ENCODE results near the gene KAZN. TPM values are rescaled to one million over a fixed set of nuclear protein-coding genes. Genes with fewer than 3 reads are reported as not detected.

KAZN gene
- total RNA-seq, 1 experiment from 2014 or later, result 15.6 TPM

- no peaks in the 10 kb centered on the region for H3K27me3 ChIP-seq (ENCODE audit: insufficient read depth, low read depth)
- no peaks in the 10 kb centered on the region for H3K9me3 ChIP-seq (ENCODE audit: insufficient read depth, low read depth)
- H2AFZ ChIP-seq, result no peak overlapping the region
- no peaks in the 10 kb centered on the region for H3F3A ChIP-seq (ENCODE audit: insufficient read depth, low read depth)
- CTCF ChIA-PET, result no interaction called here
- no peak for TF ChIP-seq CTCF (conservative IDR thresholded peaks at IDR 0.05)
- no peak for TF ChIP-seq EZH2 (IDR thresholded peaks at IDR 0.05; ENCODE audit: low read depth)
- no peaks in the 10 kb centered on the region for H3K9me2 ChIP-seq (ENCODE audit: insufficient read depth)
- no peaks in the 10 kb centered on the region for H3K79me2 ChIP-seq (ENCODE audit: low read depth)
- no peak overlapping the region for H3K4me2 ChIP-seq
- no peaks in the 10 kb centered on the region for H3K4me1 ChIP-seq (replicated peaks; ENCODE audit: insufficient read depth)
- no peak for DNase-seq
- intact Hi-C loops (cut with micrococcal nuclease; ENCODE audit: unreplicated experiment), result no loop called here
- POLR2A ChIA-PET (ENCODE audit: unreplicated experiment), result no interaction called here
- no peak overlapping the region for H3K4me3 ChIP-seq
- no TSS peak for BruUV-seq (replicated peaks)
- no peaks in the 10 kb centered on the region for H3K36me3 ChIP-seq (ENCODE audit: low read depth)
- H3K27ac ChIP-seq, result no peak overlapping the region
- H4K20me1 ChIP-seq (ENCODE audit: insufficient read depth), result no peaks in the 10 kb centered on the region
These were observed 519.3 kb downstream of the KAZN start for GRCh38 chr1:15117671-15118325.

- CTCF ChIA-PET, result no interaction called here
- no peaks in the 10 kb centered on the region for H3F3A ChIP-seq (ENCODE audit: insufficient read depth, low read depth)
- H3K27me3 ChIP-seq (ENCODE audit: insufficient read depth, low read depth), result no peaks in the 10 kb centered on the region
- no peaks in the 10 kb centered on the region for H3K4me1 ChIP-seq (replicated peaks; ENCODE audit: insufficient read depth)
- no peaks in the 10 kb centered on the region for H3K9me3 ChIP-seq (ENCODE audit: insufficient read depth, low read depth)
- BruUV-seq (replicated peaks), result no TSS peak
- no peak overlapping the region for H3K4me3 ChIP-seq
- no peak overlapping the region for H3K4me2 ChIP-seq
- intact Hi-C loops (cut with micrococcal nuclease; ENCODE audit: unreplicated experiment), result no loop called here
- no peak overlapping the region for H3K27ac ChIP-seq
- no peaks in the 10 kb centered on the region for H3K79me2 ChIP-seq (ENCODE audit: low read depth)
- DNase-seq, result no peak
- H3K9me2 ChIP-seq (ENCODE audit: insufficient read depth), result no peaks in the 10 kb centered on the region
- H4K20me1 ChIP-seq (ENCODE audit: insufficient read depth), result no peaks in the 10 kb centered on the region
- TF ChIP-seq CTCF (conservative IDR thresholded peaks at IDR 0.05) (no peak), EZH2 (IDR thresholded peaks at IDR 0.05; ENCODE audit: low read depth) (no peak)
- POLR2A ChIA-PET (ENCODE audit: unreplicated experiment), result no interaction called here
- no peak overlapping the region for H2AFZ ChIP-seq
- no peaks in the 10 kb centered on the region for H3K36me3 ChIP-seq (ENCODE audit: low read depth)
These were observed 520.1 kb downstream of the KAZN start for GRCh38 chr1:15118579-15118978.

GRCh38 chr1:15120251-15120945 is 521.9 kb downstream of the KAZN start:
- intact Hi-C loops (cut with micrococcal nuclease; ENCODE audit: unreplicated experiment), result no loop called here
- CTCF ChIA-PET, result no interaction called here
- TF ChIP-seq EZH2 (IDR thresholded peaks at IDR 0.05; ENCODE audit: low read depth) (no peak), CTCF (conservative IDR thresholded peaks at IDR 0.05) (no peak)

More at GRCh38 chr1:15120251-15120945, 521.9 kb downstream of the KAZN start:
- Histone ChIP-seq H3K4me3 (no peak overlapping the region), H3K9me2 (ENCODE audit: insufficient read depth) (no peaks in the 10 kb centered on the region), H3K27ac (no peak overlapping the region), H3K9me3 (ENCODE audit: insufficient read depth, low read depth) (no peaks in the 10 kb centered on the region), H3F3A (ENCODE audit: insufficient read depth, low read depth) (no peaks in the 10 kb centered on the region), H3K79me2 (ENCODE audit: low read depth) (no peaks in the 10 kb centered on the region), H3K27me3 (ENCODE audit: insufficient read depth, low read depth) (no peaks in the 10 kb centered on the region), H3K36me3 (ENCODE audit: low read depth) (no peaks in the 10 kb centered on the region), H3K4me1 (replicated peaks; ENCODE audit: insufficient read depth) (no peaks in the 10 kb centered on the region), H2AFZ (no peak overlapping the region), H4K20me1 (ENCODE audit: insufficient read depth) (no peaks in the 10 kb centered on the region), H3K4me2 (no peak overlapping the region)
- POLR2A ChIA-PET (ENCODE audit: unreplicated experiment), result no interaction called here
- no TSS peak for BruUV-seq (replicated peaks)
- DNase-seq, result no peak
